Cardiac muscle cell (in vitro differentiated cells and primary cell): ENCODE results near the gene PGAM5. TPM values are rescaled to one million over a fixed set of nuclear protein-coding genes. Genes with fewer than 3 reads are reported as not detected.

Experiments used
- DNase-seq, 2 donors: peaks; one replicate each; pipeline versions ENCODE4 v3.0.0 to v3.0.0-alpha.2; 2010 to 2017; ENCODE audit warnings: low read depth in 1 of 2, low spot score in 1 of 2
- H3K27ac ChIP-seq: fragments of 200-600 bp; sonication (generic); 2 replicates; pipeline ENCODE4 v1.5.1; 2016
- H3K27me3 ChIP-seq: fragments of 200-600 bp; sonication (generic); 2 replicates; pipeline ENCODE4 v1.6.0; 2016; ENCODE audit warnings: control low read depth
- H3K36me3 ChIP-seq: fragments of 200-600 bp; sonication (generic); 2 replicates; pipeline ENCODE4 v1.5.1; 2016; ENCODE audit warnings: control low read depth
- H3K4me1 ChIP-seq: fragments of 200-600 bp; sonication (generic); 2 replicates; pipeline ENCODE4 v1.8.1; 2017; ENCODE audit warnings: low read depth, mild to moderate bottlenecking, mixed run types
- H3K4me3 ChIP-seq: fragments of 200-600 bp; sonication (generic); 2 replicates; pipeline ENCODE4 v1.5.1; 2016; ENCODE audit warnings: mild to moderate bottlenecking
- H3K9me3 ChIP-seq: fragments of 200-600 bp; sonication (generic); 2 replicates; pipeline ENCODE4 v1.5.1; 2017; ENCODE audit warnings: low read depth, mild to moderate bottlenecking, control low read depth
- polyA plus RNA-seq: library from polyadenylated mRNA; unstranded; fragments of >200 nt; fragmentation: Nextera tagmentation; extraction: Ambion mirVana; gene quantifications from 2 replicates; pipeline ENCODE4 v1.2.1, GENCODE V29; 2016
- total RNA-seq: library from RNA; depleted of rRNA; stranded (reverse); fragments of >200 nt; gene quantifications from 2 replicates; pipeline ENCODE4 v1.2.3, GENCODE V29; 2016
- TF ChIP-seq, protein P1 (sequence below): IDR thresholded peaks from 2 replicates; pipeline ENCODE4 v1.5.1; 2012; ENCODE audit warnings: low read depth, mild to moderate bottlenecking, low read length

The PGAM5 gene
- total and polyA plus RNA-seq, 2 experiments from 2014 or later, result 23.8 to 28.5 TPM

DNA sequence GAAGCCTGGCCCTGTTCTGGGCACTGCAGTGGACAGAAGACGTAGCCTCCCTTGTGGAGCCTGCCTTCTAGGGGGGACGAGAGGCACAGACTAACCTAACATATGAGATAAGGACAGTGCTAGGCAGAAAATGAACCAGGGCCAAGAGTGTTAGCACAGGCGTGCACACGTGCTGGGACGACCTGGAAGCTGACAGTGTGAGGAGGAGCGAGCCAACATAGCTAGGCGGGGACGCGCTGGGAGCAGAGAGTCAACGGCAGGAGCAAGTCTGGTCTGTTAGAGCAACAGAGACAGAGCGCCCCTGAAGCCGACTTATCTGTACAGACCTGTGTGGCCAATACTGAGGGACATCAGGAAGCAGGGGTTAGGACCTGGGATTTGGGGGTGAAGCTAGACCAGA lies 15.2 kb upstream of the PGAM5 start:
- Histone ChIP-seq H3K36me3 (no peaks in the 10 kb centered on the region), H3K4me3 (no peak overlapping the region), H3K4me1 (no peaks in the 10 kb centered on the region), H3K27ac (no peak overlapping the region), H3K9me3 (no peaks in the 10 kb centered on the region), H3K27me3 (no peaks in the 10 kb centered on the region)
- no peak for DNase-seq
- TF ChIP-seq, protein P1, sequence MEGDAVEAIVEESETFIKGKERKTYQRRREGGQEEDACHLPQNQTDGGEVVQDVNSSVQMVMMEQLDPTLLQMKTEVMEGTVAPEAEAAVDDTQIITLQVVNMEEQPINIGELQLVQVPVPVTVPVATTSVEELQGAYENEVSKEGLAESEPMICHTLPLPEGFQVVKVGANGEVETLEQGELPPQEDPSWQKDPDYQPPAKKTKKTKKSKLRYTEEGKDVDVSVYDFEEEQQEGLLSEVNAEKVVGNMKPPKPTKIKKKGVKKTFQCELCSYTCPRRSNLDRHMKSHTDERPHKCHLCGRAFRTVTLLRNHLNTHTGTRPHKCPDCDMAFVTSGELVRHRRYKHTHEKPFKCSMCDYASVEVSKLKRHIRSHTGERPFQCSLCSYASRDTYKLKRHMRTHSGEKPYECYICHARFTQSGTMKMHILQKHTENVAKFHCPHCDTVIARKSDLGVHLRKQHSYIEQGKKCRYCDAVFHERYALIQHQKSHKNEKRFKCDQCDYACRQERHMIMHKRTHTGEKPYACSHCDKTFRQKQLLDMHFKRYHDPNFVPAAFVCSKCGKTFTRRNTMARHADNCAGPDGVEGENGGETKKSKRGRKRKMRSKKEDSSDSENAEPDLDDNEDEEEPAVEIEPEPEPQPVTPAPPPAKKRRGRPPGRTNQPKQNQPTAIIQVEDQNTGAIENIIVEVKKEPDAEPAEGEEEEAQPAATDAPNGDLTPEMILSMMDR, result no peak

DNA sequence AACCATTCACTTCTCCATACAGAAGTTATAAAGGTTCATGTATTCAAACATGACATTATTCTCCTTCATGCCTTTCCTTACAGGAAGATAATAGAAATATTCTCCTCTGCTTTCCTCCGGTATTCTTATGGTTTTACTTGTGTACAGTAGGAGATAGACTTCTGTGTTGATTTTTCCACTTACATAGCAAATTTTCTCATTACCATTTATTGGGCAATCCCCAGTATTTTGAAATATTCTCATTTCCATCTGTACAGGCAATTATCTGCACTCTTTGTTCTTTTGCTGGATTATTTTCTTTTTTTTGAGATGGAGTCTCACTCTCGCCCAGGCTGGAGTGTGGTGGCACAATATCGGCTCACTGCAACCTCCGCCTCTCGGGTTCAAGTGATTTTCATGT lies 12.3 kb upstream of the PGAM5 start:
- H3K4me1 ChIP-seq, result no peaks in the 10 kb centered on the region
- H3K9me3 ChIP-seq, result no peaks in the 10 kb centered on the region
- TF ChIP-seq, protein P1, result no peak
- H3K4me3 ChIP-seq, result no peak overlapping the region
- no peaks in the 10 kb centered on the region for H3K27me3 ChIP-seq
- DNase-seq, result no peak
- no peak overlapping the region for H3K27ac ChIP-seq
- H3K36me3 ChIP-seq, result no peaks in the 10 kb centered on the region

DNA sequence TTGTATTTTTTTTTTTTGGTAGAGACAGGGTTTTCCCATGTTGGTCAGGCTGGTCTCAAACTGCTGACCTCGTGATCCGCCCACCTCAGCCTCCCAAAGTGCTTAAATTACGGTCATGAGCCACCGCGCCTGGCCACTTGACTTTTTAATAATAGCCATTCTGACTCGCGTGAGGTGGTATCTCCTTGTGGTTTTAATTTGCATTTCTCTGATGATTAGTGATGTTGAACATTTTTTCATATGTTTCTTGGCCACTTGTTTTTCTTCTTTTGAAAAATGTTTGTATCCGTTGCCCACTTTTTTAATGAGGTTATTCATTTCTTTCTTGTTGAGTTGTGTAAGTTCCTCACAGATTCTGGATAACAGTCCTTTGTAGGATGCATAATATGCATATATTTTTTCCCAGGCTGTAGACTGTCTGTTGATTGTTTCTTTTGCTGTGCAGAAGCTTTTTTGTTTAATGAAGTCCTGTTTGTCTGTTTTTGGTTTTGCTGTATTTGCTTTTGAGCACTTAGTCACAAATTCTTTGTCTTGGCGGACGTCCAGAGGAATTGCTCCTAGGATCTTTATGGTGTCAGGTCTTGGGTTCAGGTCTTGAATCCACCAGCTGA lies 10.3 kb upstream of the PGAM5 start:
- TF ChIP-seq, protein P1, result no peak
- Histone ChIP-seq H3K4me1 (no peaks in the 10 kb centered on the region), H3K4me3 (no peak overlapping the region), H3K27ac (no peak overlapping the region), H3K27me3 (no peaks in the 10 kb centered on the region), H3K9me3 (no peaks in the 10 kb centered on the region), H3K36me3 (no peaks in the 10 kb centered on the region)
- DNase-seq, result peak in 1 of 2 donors; percentile 41

DNA sequence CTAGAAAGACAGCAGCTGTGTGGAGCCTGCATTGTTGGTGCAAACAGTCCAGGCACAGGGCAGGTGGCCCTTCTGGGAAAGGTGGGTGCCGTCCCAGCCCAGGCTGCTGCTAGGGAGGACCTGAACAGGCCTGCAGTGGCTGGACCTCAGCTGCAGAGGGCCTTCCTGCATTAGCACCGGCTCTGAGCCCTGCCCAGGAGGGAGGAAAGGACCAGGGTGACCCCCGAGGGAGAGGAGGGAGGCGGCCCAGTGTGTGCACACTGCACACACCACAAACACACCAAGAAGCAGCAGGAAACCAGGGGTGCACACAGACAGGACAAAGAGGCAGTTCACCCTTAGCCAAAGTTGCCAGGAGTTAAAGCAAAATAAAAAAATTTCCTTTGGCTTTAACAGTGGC lies 8.0 kb upstream of the PGAM5 start:
- no peaks in the 10 kb centered on the region for H3K9me3 ChIP-seq
- no peak overlapping the region for H3K27ac ChIP-seq
- H3K4me3 ChIP-seq, result no peak overlapping the region
- DNase-seq, result no peak
- no peaks in the 10 kb centered on the region for H3K4me1 ChIP-seq
- TF ChIP-seq, protein P1, result no peak
- no peaks in the 10 kb centered on the region for H3K36me3 ChIP-seq
- H3K27me3 ChIP-seq, result no peaks in the 10 kb centered on the region

DNA sequence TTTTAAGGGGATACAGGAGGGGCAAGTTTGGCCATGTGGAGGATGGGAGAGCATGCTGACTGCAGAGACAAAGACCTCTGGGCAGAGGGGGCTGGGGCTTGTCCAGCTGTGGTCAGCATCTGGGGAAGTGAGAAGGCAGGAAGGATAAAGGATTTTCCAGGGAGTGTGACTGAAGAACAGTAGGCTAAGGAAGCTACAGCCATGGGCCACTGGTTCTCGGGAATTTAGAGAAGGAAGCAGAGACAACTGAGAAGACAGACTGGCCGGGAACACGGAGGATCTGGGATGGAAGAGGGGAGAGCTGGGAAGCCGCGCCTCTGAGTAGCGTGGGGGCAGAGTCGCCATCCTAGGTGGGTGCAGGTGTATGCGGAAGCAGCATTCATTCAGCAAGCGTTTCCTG lies 7.0 kb upstream of the PGAM5 start:
- TF ChIP-seq, protein P1, result no peak
- DNase-seq, result no peak
- Histone ChIP-seq H3K27me3 (no peaks in the 10 kb centered on the region), H3K36me3 (no peaks in the 10 kb centered on the region), H3K9me3 (no peaks in the 10 kb centered on the region), H3K27ac (no peak overlapping the region), H3K4me1 (no peaks in the 10 kb centered on the region), H3K4me3 (no peak overlapping the region)

DNA sequence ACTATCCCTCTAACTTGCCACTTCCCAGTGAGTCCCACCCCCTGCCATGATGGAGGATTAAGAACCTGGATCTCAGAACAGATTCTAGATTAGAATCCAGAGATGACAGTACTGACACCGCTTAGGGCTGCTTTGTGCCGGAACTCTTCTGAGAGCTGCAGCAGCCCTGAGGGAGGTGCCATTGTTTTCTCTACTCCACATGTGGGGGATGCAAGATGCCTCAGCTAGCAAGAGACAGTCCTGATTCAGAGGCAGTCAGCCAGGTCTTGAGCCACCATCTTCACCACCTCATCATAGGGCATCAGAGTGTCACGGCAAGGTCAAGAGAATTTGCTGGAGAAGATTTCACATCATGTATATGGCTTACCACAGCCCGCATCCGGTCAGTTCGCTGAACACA lies 3.4 kb upstream of the PGAM5 start:
- no peak overlapping the region for H3K4me3 ChIP-seq
- H3K27me3 ChIP-seq, result no peaks in the 10 kb centered on the region
- peaks cover 9% of the 10 kb centered on the region for H3K4me1 ChIP-seq
- no peak overlapping the region for H3K27ac ChIP-seq
- DNase-seq, result no peak
- TF ChIP-seq, protein P1, result no peak
- H3K9me3 ChIP-seq, result no peaks in the 10 kb centered on the region
- no peaks in the 10 kb centered on the region for H3K36me3 ChIP-seq
